Measurements from ENCODE around the gene SIN3B.

SIN3B gene

GRCh38 chr19:16891696-16892382 is 62.6 kb downstream of the SIN3B start:
- no peak for DNase-seq

GRCh38 chr19:16892436-16892835 is 63.2 kb downstream of the SIN3B start:
- no peak for DNase-seq

- no peak for DNase-seq
Measured at GRCh38 chr19:16892868-16893685, 63.9 kb downstream of the SIN3B start.

GRCh38 chr19:16893686-16893989 is 64.4 kb downstream of the SIN3B start:
- DNase-seq = no peak

GRCh38 chr19:16894080-16894479 is 64.9 kb downstream of the SIN3B start:
- no peak for DNase-seq

- DNase-seq = no peak
Measured at GRCh38 chr19:16895467-16896145, 66.4 kb downstream of the SIN3B start.

GRCh38 chr19:16896146-16897028 is 67.2 kb downstream of the SIN3B start:
- no peak for DNase-seq

- peak; percentile 84 for DNase-seq
Measured at GRCh38 chr19:16897029-16897855, 68.0 kb downstream of the SIN3B start.

- DNase-seq = no peak
Measured at GRCh38 chr19:16897856-16898161, 68.6 kb downstream of the SIN3B start.

- no peak for DNase-seq
Measured at GRCh38 chr19:16898361-16899015, 69.3 kb downstream of the SIN3B start.

GRCh38 chr19:16899566-16900075 is 70.4 kb downstream of the SIN3B start:
- no peak for DNase-seq

- DNase-seq = no peak
Measured at GRCh38 chr19:16901491-16902175, 72.4 kb downstream of the SIN3B start.

- no peak for DNase-seq
Measured at GRCh38 chr19:16902545-16902944, 73.3 kb downstream of the SIN3B start.

GRCh38 chr19:16903347-16903746 is 74.1 kb downstream of the SIN3B start:
- no peak for DNase-seq

- no peak for DNase-seq
Measured at GRCh38 chr19:16904599-16904998, 75.4 kb downstream of the SIN3B start.

GRCh38 chr19:16908759-16909158 is 79.6 kb downstream of the SIN3B start:
- DNase-seq = no peak

GRCh38 chr19:16911046-16911445 is 81.8 kb downstream of the SIN3B start:
- no peak for DNase-seq

- DNase-seq = no peak
Measured at GRCh38 chr19:16912780-16913179, 83.6 kb downstream of the SIN3B start.

- DNase-seq = no peak
Measured at GRCh38 chr19:16914421-16914820, 85.2 kb downstream of the SIN3B start.

GRCh38 chr19:16915135-16915534 is 85.9 kb downstream of the SIN3B start:
- no peak for DNase-seq

- no peak for DNase-seq
Measured at GRCh38 chr19:16915734-16916133, 86.5 kb downstream of the SIN3B start.
